HCT116 (cell line): Measurements from ENCODE around the gene ZKSCAN4. TPM values are rescaled to one million over a fixed set of nuclear protein-coding genes. Genes with fewer than 3 reads are reported as not detected.

Source experiments
- ATAC-seq: fragments of 200-7000 bp; cut with Tn5 transposase; 2 replicates; pipeline ENCODE4 v1.9.1; 2020; ENCODE audit warnings: mild to moderate bottlenecking, moderate library complexity
- BruUV-seq: library from RNA; stranded (reverse); fragments of 400-500 nt; replicated peaks from 2 replicates; lab custom pipeline; 2021; lab: Mats Ljungman, UMichigan
- CTCF ChIA-PET: fragments of 300-600 bp; sonication (Branson Sonifier 250); formaldehyde crosslinking; loops from one replicate; lab custom pipeline; 2021; ENCODE audit warnings: antibody characterized with exemption; lab: Charles Lee
- POLR2A ChIA-PET: fragments of 300-600, 350-600 bp; sonication (Branson Sonifier 250); formaldehyde crosslinking; loops from one replicate; lab custom pipeline; 2021; ENCODE audit warnings: antibody characterized with exemption; lab: Charles Lee
- RAD21 ChIA-PET, 2 experiments: fragments of 300-600 bp; sonication (Branson Sonifier 250); formaldehyde crosslinking; loops; one replicate each; lab custom pipeline; 2023; ENCODE audit warnings: low total read pairs in 2 of 2; ENCODE audit not compliant: uncharacterized antibody in 2 of 2, unreplicated experiment in 2 of 2, low non-redundant PET in 1 of 2; lab: Charles Lee
- DNase-seq: peaks from one replicate; pipeline ENCODE4 v3.0.0-alpha.2; 2010; ENCODE audit warnings: low read depth, low spot score
- H2AFZ ChIP-seq: fragments of 200-600 bp; shearing (Covaris generic), sonication (generic); 2 replicates; pipeline ENCODE4 v1.6.1; 2017; ENCODE audit warnings: low read depth, mixed run types, mixed read lengths, antibody characterized with exemption, low read length; ENCODE audit not compliant: poor library complexity, severe bottlenecking
- H3K27ac ChIP-seq: 2 replicates; pipeline ENCODE4 v1.5.1; 2012; ENCODE audit warnings: low read depth, low read length
- H3K27me3 ChIP-seq: fragments of 200-600 bp; sonication (generic); 2 replicates; pipeline ENCODE4 v1.6.1; 2016; ENCODE audit warnings: mixed run types, low read length, mixed read lengths; ENCODE audit not compliant: insufficient read depth
- H3K36me3 ChIP-seq, 2 experiments: fragments of 200-500 bp in 1 of 2; fragments of 200-600 bp in 1 of 2; sonication (Bioruptor generic) in 1 of 2; sonication (generic) in 1 of 2; 2 replicates each; pipeline versions ENCODE4 v1.5.1 to v1.6.1; 2014 to 2016; ENCODE audit warnings: low read length in 2 of 2, inconsistent platforms in 1 of 2, mixed read lengths in 1 of 2, mixed run types in 1 of 2; ENCODE audit not compliant: insufficient read depth in 2 of 2, control insufficient read depth in 1 of 2
- H3K4me1 ChIP-seq, 2 experiments: fragments of 200-600 bp in 1 of 2; sonication (generic) in 1 of 2; 2 replicates each; pipeline versions ENCODE4 v1.5.1 to v1.6.1; 2012 to 2017; ENCODE audit warnings: low read length in 2 of 2, inconsistent platforms in 1 of 2, mild to moderate bottlenecking in 1 of 2, mixed read lengths in 1 of 2, mixed run types in 1 of 2, moderate library complexity in 1 of 2; ENCODE audit not compliant: insufficient read depth in 2 of 2, control insufficient read depth in 1 of 2
- H3K4me2 ChIP-seq: fragments of 200-600 bp; sonication (generic); 2 replicates; pipeline ENCODE4 v1.6.1; 2017; ENCODE audit warnings: mixed run types, low read length, mixed read lengths
- H3K4me3 ChIP-seq, 2 experiments: fragments of 200-600 bp in 1 of 2; sonication (generic) in 1 of 2; replicated peaks in 1 of 2; 2 replicates each; pipeline ENCODE4 v1.5.1; 2011 to 2016; ENCODE audit warnings: low read length in 2 of 2, control low read depth in 1 of 2, low read depth in 1 of 2, mild to moderate bottlenecking in 1 of 2, mixed read lengths in 1 of 2, mixed run types in 1 of 2
- H3K79me2 ChIP-seq: fragments of 200-600 bp; sonication (generic); 2 replicates; pipeline ENCODE4 v1.6.1; 2017; ENCODE audit warnings: mild to moderate bottlenecking, mixed run types, low read length, moderate library complexity, mixed read lengths; ENCODE audit not compliant: insufficient read depth
- H3K9ac ChIP-seq: fragments of 200-600 bp; sonication (generic); 2 replicates; pipeline ENCODE4 v1.6.1; 2016; ENCODE audit warnings: low read length, mixed read lengths
- H3K9me2 ChIP-seq: fragments of 200-600 bp; sonication (generic), shearing (Covaris generic); 2 replicates; pipeline ENCODE4 v1.6.1; 2017; ENCODE audit warnings: mixed run types, mild to moderate bottlenecking, moderate library complexity; ENCODE audit not compliant: insufficient read depth
- H3K9me3 ChIP-seq, 2 experiments: fragments of 200-500 bp in 1 of 2; fragments of 200-600 bp in 1 of 2; sonication (Bioruptor generic) in 1 of 2; sonication (generic) in 1 of 2; 2 replicates each; pipeline ENCODE4 v1.6.1; 2014 to 2017; ENCODE audit warnings: low read length in 2 of 2, mixed read lengths in 2 of 2, inconsistent platforms in 1 of 2, low read depth in 1 of 2, mild to moderate bottlenecking in 1 of 2, mixed run types in 1 of 2, moderate library complexity in 1 of 2; ENCODE audit not compliant: control insufficient read depth in 1 of 2, insufficient read depth in 1 of 2
- H4K20me1 ChIP-seq: fragments of 200-600 bp; sonication (generic), shearing (Covaris generic); 2 replicates; pipeline ENCODE4 v1.6.1; 2017; ENCODE audit warnings: mixed run types, mild to moderate bottlenecking, moderate library complexity; ENCODE audit not compliant: insufficient read depth
- EGR1 ChIP-seq: IDR thresholded peaks from 2 replicates; pipeline ENCODE4 v1.6.1; 2012; ENCODE audit warnings: low read depth
- EZH2phosphoT487 ChIP-seq: fragments of 200-600 bp; IDR thresholded peaks from 2 replicates; pipeline ENCODE4 v1.6.1; 2018; ENCODE audit warnings: antibody characterized with exemption, borderline replicate concordance
- FOSL1 ChIP-seq: IDR thresholded peaks from 2 replicates; pipeline ENCODE4 v1.6.1; 2012; ENCODE audit warnings: low read depth
- POLR2A ChIP-seq: IDR thresholded peaks from 2 replicates; pipeline ENCODE4 v1.7.0; 2011; ENCODE audit warnings: borderline replicate concordance; ENCODE audit not compliant: insufficient read depth, insufficient read length; ENCODE audit errors: extremely low read depth
- POLR2AphosphoS5 ChIP-seq: IDR thresholded peaks from 2 replicates; pipeline ENCODE4 v1.6.1; 2011; ENCODE audit warnings: mild to moderate bottlenecking, low read depth, low read length, moderate library complexity
- SRF ChIP-seq: IDR thresholded peaks from 2 replicates; pipeline ENCODE4 v1.6.1; 2012; ENCODE audit warnings: low read depth
- TCF7L2 ChIP-seq: IDR thresholded peaks from 2 replicates; pipeline ENCODE4 v1.7.0; 2011; ENCODE audit warnings: borderline replicate concordance, inconsistent platforms; ENCODE audit not compliant: insufficient read depth, insufficient read length; ENCODE audit errors: extremely low read depth
- ZNF274 ChIP-seq: fragments of 200-500 bp; sonication (Bioruptor generic); IDR thresholded peaks from 2 replicates; pipeline ENCODE4 v1.6.1; 2014; ENCODE audit warnings: mild to moderate bottlenecking, low read depth, low read length, inconsistent platforms
- intact Hi-C: fragments of 100-400 bp; cut with micrococcal nuclease; formaldehyde crosslinking; loops from 2 replicates; pipeline ENCODE4 v1.10.0; 2022
- total RNA-seq: library from RNA; stranded (reverse); gene quantifications from one replicate; pipeline ENCODE4 v1.2.1, GENCODE V29; 2021; ENCODE audit not compliant: unreplicated experiment
- TF ChIP-seq, protein P1 (sequence below): IDR thresholded peaks from 2 replicates; pipeline ENCODE4 v1.6.1; 2012
- TF ChIP-seq, protein P2 (sequence below): IDR thresholded peaks from 2 replicates; pipeline ENCODE4 v1.6.1; 2011; ENCODE audit warnings: mild to moderate bottlenecking, low read length, moderate library complexity; ENCODE audit not compliant: insufficient replicate concordance; ENCODE audit errors: extremely low read depth
- TF ChIP-seq, protein P3 (sequence below): IDR thresholded peaks from 2 replicates; pipeline ENCODE4 v1.6.1; 2012; ENCODE audit warnings: low read depth
- TF ChIP-seq, protein P4 (sequence below): IDR thresholded peaks from 2 replicates; pipeline ENCODE4 v1.6.1; 2012

Gene ZKSCAN4
- total RNA-seq, 1 experiment from 2014 or later = 4.8 TPM

DNA sequence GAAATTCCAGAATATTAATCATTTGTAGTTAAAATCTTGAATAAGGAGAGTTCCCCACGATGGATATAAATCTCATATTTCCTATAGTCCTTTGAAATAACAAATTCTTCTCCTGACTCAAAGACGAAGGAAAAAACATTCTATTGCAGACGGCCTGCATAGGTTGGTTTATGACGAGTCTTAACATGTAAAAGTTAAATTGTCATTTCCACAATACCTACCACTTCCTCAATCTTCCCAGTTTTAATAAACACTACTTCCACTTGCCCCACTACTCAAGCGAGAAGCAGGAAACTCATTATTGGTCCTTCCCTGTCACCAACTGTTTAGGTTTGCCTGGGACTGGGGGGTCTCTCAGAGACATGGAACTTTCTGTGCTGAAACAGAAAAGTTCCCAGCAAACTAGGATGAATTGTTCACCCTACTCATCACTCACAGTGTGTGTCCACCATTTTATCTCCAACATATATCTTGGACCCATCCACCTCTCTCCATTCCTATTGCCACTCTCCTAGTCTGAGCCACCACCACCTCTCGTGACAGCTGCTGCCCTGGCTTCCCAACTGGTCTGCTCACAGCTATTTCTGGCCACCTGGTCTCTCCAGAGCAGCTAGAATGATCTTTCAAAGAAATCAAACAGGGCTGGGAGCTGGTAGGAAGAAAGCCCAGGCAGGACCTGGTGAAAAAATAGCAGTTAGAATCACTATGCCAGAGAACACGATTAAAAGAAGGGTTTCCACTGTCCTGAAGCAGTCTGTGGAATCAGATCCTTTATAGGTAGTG, 42.1 kb downstream of the ZKSCAN4 start:
- H3K9ac ChIP-seq = no peak overlapping the region
- BruUV-seq = no TSS peak
- H3K27ac ChIP-seq = no peak overlapping the region
- no peaks in the 10 kb centered on the region for H3K9me2 ChIP-seq
- peak overlapping the region; percentile 32 for H2AFZ ChIP-seq
- H3K4me3 ChIP-seq = no peak overlapping the region
- DNase-seq = no peak
- peaks cover 5 to 15% of the 10 kb centered on the region in 2 experiments; a peak in 3 of 4 replicates for H3K4me1 ChIP-seq
- no peak overlapping the region for H3K4me2 ChIP-seq
- ChIA-PET CTCF (no interaction called here), RAD21 (no interaction called here), POLR2A (no interaction called here)
- H3K79me2 ChIP-seq = no peaks in the 10 kb centered on the region
- no peaks in the 10 kb centered on the region for H4K20me1 ChIP-seq
- H3K9me3 ChIP-seq = no peaks in the 10 kb centered on the region
- no peaks in the 10 kb centered on the region for H3K27me3 ChIP-seq
- TF ChIP-seq, protein P1, sequence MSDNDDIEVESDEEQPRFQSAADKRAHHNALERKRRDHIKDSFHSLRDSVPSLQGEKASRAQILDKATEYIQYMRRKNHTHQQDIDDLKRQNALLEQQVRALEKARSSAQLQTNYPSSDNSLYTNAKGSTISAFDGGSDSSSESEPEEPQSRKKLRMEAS = no peak
- TF ChIP-seq POLR2A (no peak), TCF7L2 (no peak), FOSL1 (no peak), SRF (no peak), EGR1 (no peak), EZH2phosphoT487 (no peak), POLR2AphosphoS5 (no peak), ZNF274 (no peak)
- TF ChIP-seq, protein P2, sequence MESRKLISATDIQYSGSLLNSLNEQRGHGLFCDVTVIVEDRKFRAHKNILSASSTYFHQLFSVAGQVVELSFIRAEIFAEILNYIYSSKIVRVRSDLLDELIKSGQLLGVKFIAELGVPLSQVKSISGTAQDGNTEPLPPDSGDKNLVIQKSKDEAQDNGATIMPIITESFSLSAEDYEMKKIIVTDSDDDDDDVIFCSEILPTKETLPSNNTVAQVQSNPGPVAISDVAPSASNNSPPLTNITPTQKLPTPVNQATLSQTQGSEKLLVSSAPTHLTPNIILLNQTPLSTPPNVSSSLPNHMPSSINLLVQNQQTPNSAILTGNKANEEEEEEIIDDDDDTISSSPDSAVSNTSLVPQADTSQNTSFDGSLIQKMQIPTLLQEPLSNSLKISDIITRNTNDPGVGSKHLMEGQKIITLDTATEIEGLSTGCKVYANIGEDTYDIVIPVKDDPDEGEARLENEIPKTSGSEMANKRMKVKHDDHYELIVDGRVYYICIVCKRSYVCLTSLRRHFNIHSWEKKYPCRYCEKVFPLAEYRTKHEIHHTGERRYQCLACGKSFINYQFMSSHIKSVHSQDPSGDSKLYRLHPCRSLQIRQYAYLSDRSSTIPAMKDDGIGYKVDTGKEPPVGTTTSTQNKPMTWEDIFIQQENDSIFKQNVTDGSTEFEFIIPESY = no peak
- TF ChIP-seq, protein P3, sequence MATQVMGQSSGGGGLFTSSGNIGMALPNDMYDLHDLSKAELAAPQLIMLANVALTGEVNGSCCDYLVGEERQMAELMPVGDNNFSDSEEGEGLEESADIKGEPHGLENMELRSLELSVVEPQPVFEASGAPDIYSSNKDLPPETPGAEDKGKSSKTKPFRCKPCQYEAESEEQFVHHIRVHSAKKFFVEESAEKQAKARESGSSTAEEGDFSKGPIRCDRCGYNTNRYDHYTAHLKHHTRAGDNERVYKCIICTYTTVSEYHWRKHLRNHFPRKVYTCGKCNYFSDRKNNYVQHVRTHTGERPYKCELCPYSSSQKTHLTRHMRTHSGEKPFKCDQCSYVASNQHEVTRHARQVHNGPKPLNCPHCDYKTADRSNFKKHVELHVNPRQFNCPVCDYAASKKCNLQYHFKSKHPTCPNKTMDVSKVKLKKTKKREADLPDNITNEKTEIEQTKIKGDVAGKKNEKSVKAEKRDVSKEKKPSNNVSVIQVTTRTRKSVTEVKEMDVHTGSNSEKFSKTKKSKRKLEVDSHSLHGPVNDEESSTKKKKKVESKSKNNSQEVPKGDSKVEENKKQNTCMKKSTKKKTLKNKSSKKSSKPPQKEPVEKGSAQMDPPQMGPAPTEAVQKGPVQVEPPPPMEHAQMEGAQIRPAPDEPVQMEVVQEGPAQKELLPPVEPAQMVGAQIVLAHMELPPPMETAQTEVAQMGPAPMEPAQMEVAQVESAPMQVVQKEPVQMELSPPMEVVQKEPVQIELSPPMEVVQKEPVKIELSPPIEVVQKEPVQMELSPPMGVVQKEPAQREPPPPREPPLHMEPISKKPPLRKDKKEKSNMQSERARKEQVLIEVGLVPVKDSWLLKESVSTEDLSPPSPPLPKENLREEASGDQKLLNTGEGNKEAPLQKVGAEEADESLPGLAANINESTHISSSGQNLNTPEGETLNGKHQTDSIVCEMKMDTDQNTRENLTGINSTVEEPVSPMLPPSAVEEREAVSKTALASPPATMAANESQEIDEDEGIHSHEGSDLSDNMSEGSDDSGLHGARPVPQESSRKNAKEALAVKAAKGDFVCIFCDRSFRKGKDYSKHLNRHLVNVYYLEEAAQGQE = no peak
- TF ChIP-seq, protein P4, sequence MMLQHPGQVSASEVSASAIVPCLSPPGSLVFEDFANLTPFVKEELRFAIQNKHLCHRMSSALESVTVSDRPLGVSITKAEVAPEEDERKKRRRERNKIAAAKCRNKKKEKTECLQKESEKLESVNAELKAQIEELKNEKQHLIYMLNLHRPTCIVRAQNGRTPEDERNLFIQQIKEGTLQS = no peak
- no peaks in the 10 kb centered on the region for H3K36me3 ChIP-seq
- intact Hi-C loops = loop anchor here (5.0 kb wide), 1 partner anchor 308 kb away; no protein-coding TSS in a partner anchor
- ATAC-seq = no peak
